Uterus (tissue), 4 donors: ENCODE results near the gene ARPC4. TPM values are rescaled to one million over a fixed set of nuclear protein-coding genes. Genes with fewer than 3 reads are reported as not detected.

Source experiments
- DNase-seq, 2 donors: peaks; one replicate each; pipeline ENCODE4 v3.0.0-alpha.2; 2019 to 2020
- H3K27ac ChIP-seq, 2 donors: fragments of 200-600 bp; sonication (generic); 1 replicate in 1 of 2; 2 replicates in 1 of 2; pipeline ENCODE4 v1.5.1; 2016 to 2018
- H3K27me3 ChIP-seq, 2 donors: fragments of 200-600 bp; sonication (generic); one replicate each; pipeline ENCODE4 v1.5.1; 2018 to 2019; ENCODE audit warnings: control low read depth in 1 of 2
- H3K36me3 ChIP-seq, 2 donors: fragments of 200-600 bp; sonication (generic); one replicate each; pipeline ENCODE4 v1.5.1; 2019; ENCODE audit warnings: control low read depth in 1 of 2
- H3K4me1 ChIP-seq, 2 donors: fragments of 200-600 bp; sonication (generic); one replicate each; pipeline ENCODE4 v1.5.1; 2018 to 2019; ENCODE audit warnings: control low read depth in 1 of 2
- H3K4me3 ChIP-seq, 2 donors: fragments of 200-600 bp; sonication (generic); 1 replicate in 1 of 2; 2 replicates in 1 of 2; pipeline ENCODE4 v1.5.1; 2018 to 2019; ENCODE audit warnings: mild to moderate bottlenecking in 1 of 2
- H3K9me3 ChIP-seq, 2 donors: fragments of 200-600 bp; sonication (generic); one replicate each; pipeline ENCODE4 v1.5.1; 2019; ENCODE audit warnings: control low read depth in 1 of 2
- CTCF ChIP-seq, 4 experiments: fragments of 200-600 bp in 2 of 4; fragments of 450-650 bp in 2 of 4; sonication (generic) in 2 of 4; IDR thresholded peaks; one replicate each; pipeline ENCODE4 v1.5.1; 2016 to 2019; ENCODE audit warnings: antibody characterized with exemption in 4 of 4, mild to moderate bottlenecking in 2 of 4, moderate library complexity in 1 of 4
- POLR2A ChIP-seq, 2 donors: fragments of 450-650 bp; IDR thresholded peaks; one replicate each; pipeline ENCODE4 v1.6.1; 2016; ENCODE audit warnings: antibody characterized with exemption in 2 of 2, mild to moderate bottlenecking in 1 of 2, moderate library complexity in 1 of 2
- intact Hi-C: fragments of 100-400 bp; cut with DNase I; formaldehyde crosslinking; loops from one replicate; pipeline ENCODE4 v1.15.1; 2023; ENCODE audit warnings: low total_unique reads
- total RNA-seq, 4 donors: library from RNA; depleted of rRNA in 3 of 4; stranded (reverse); fragments of >200 nt in 3 of 4; gene quantifications; one replicate each; pipeline versions ENCODE4 v1.1.0 to v1.2.4, GENCODE V29; 2014 to 2023
- donor health status: DM: yes; HTN: yes; CAD: no.

Gene ARPC4
- total RNA-seq, 4 donors from 2014 or later = 44.7 to 176 (median 142) TPM

GRCh38 chr3:9750556-9751411 lies 42.1 kb upstream of the ARPC4 start:
- Histone ChIP-seq H3K4me3 (peak overlapping the region; percentile 65 to 82), H3K36me3 (no peaks in the 10 kb centered on the region), H3K27ac (peak overlapping the region; percentile 91 to 92), H3K4me1 (peaks cover 0 to 3% of the 10 kb centered on the region in 2 donors), H3K27me3 (no peaks in the 10 kb centered on the region), H3K9me3 (no peaks in the 10 kb centered on the region)
- no peak for TF ChIP-seq CTCF (IDR thresholded peaks at IDR 0.05)
- TF ChIP-seq POLR2A (IDR thresholded peaks at IDR 0.05) = no peak
- DNase-seq = no peak
- intact Hi-C loops = no loop called here

- Histone ChIP-seq H3K27ac (peak overlapping the region; percentile 9 to 23), H3K9me3 (no peaks in the 10 kb centered on the region), H3K4me1 (peaks cover 0 to 3% of the 10 kb centered on the region in 2 donors), H3K36me3 (no peaks in the 10 kb centered on the region), H3K27me3 (no peaks in the 10 kb centered on the region), H3K4me3 (no peak overlapping the region)
- intact Hi-C loops = no loop called here
- TF ChIP-seq POLR2A (IDR thresholded peaks at IDR 0.05) = no peak
- no peak for TF ChIP-seq CTCF (IDR thresholded peaks at IDR 0.05)
- DNase-seq = no peak
These were observed 38.2 kb upstream of the ARPC4 start for GRCh38 chr3:9754678-9755077.

- Histone ChIP-seq H3K36me3 (no peaks in the 10 kb centered on the region), H3K27me3 (no peaks in the 10 kb centered on the region), H3K9me3 (no peaks in the 10 kb centered on the region), H3K4me1 (no peaks in the 10 kb centered on the region), H3K27ac (no peak overlapping the region), H3K4me3 (no peak overlapping the region)
- intact Hi-C loops = no loop called here
- DNase-seq = no peak
- TF ChIP-seq CTCF (IDR thresholded peaks at IDR 0.05) (no peak), POLR2A (IDR thresholded peaks at IDR 0.05) (no peak)
These were observed 35.5 kb upstream of the ARPC4 start for GRCh38 chr3:9757427-9757826.

GRCh38 chr3:9760779-9761505 lies 31.9 kb upstream of the ARPC4 start:
- intact Hi-C loops = no loop called here

More at GRCh38 chr3:9760779-9761505, 31.9 kb upstream of the ARPC4 start:
- H3K9me3 ChIP-seq = no peaks in the 10 kb centered on the region
- H3K27ac ChIP-seq = no peak overlapping the region
- H3K4me3 ChIP-seq = no peak overlapping the region
- H3K4me1 ChIP-seq = no peaks in the 10 kb centered on the region
- H3K36me3 ChIP-seq = no peaks in the 10 kb centered on the region
- H3K27me3 ChIP-seq = no peaks in the 10 kb centered on the region
- DNase-seq = no peak
- TF ChIP-seq POLR2A (IDR thresholded peaks at IDR 0.05) = no peak
- no peak for TF ChIP-seq CTCF (IDR thresholded peaks at IDR 0.05)
